HCT116 (cell line): ENCODE data around the gene TMEM247. TPM values are rescaled to one million over a fixed set of nuclear protein-coding genes. Genes with fewer than 3 reads are reported as not detected.

Experiments
- ATAC-seq: fragments of 200-7000 bp; cut with Tn5 transposase; 2 replicates; pipeline ENCODE4 v1.9.1; 2020; ENCODE audit warnings: mild to moderate bottlenecking, moderate library complexity
- BruUV-seq: library from RNA; stranded (reverse); fragments of 400-500 nt; replicated peaks from 2 replicates; lab custom pipeline; 2021; lab: Mats Ljungman, UMichigan
- CTCF ChIA-PET: fragments of 300-600 bp; sonication (Branson Sonifier 250); formaldehyde crosslinking; loops from one replicate; lab custom pipeline; 2021; ENCODE audit warnings: antibody characterized with exemption; lab: Charles Lee
- POLR2A ChIA-PET: fragments of 300-600, 350-600 bp; sonication (Branson Sonifier 250); formaldehyde crosslinking; loops from one replicate; lab custom pipeline; 2021; ENCODE audit warnings: antibody characterized with exemption; lab: Charles Lee
- RAD21 ChIA-PET, 2 experiments: fragments of 300-600 bp; sonication (Branson Sonifier 250); formaldehyde crosslinking; loops; one replicate each; lab custom pipeline; 2023; ENCODE audit warnings: low total read pairs in 2 of 2; ENCODE audit not compliant: uncharacterized antibody in 2 of 2, unreplicated experiment in 2 of 2, low non-redundant PET in 1 of 2; lab: Charles Lee
- DNase-seq: peaks from one replicate; pipeline ENCODE4 v3.0.0-alpha.2; 2010; ENCODE audit warnings: low read depth, low spot score
- H2AFZ ChIP-seq: fragments of 200-600 bp; shearing (Covaris generic), sonication (generic); 2 replicates; pipeline ENCODE4 v1.6.1; 2017; ENCODE audit warnings: low read depth, mixed run types, mixed read lengths, antibody characterized with exemption, low read length; ENCODE audit not compliant: poor library complexity, severe bottlenecking
- H3K27ac ChIP-seq: 2 replicates; pipeline ENCODE4 v1.5.1; 2012; ENCODE audit warnings: low read depth, low read length
- H3K27me3 ChIP-seq: fragments of 200-600 bp; sonication (generic); 2 replicates; pipeline ENCODE4 v1.6.1; 2016; ENCODE audit warnings: mixed run types, low read length, mixed read lengths; ENCODE audit not compliant: insufficient read depth
- H3K36me3 ChIP-seq, 2 experiments: fragments of 200-500 bp in 1 of 2; fragments of 200-600 bp in 1 of 2; sonication (Bioruptor generic) in 1 of 2; sonication (generic) in 1 of 2; 2 replicates each; pipeline versions ENCODE4 v1.5.1 to v1.6.1; 2014 to 2016; ENCODE audit warnings: low read length in 2 of 2, inconsistent platforms in 1 of 2, mixed read lengths in 1 of 2, mixed run types in 1 of 2; ENCODE audit not compliant: insufficient read depth in 2 of 2, control insufficient read depth in 1 of 2
- H3K4me1 ChIP-seq, 2 experiments: fragments of 200-600 bp in 1 of 2; sonication (generic) in 1 of 2; 2 replicates each; pipeline versions ENCODE4 v1.5.1 to v1.6.1; 2012 to 2017; ENCODE audit warnings: low read length in 2 of 2, inconsistent platforms in 1 of 2, mild to moderate bottlenecking in 1 of 2, mixed read lengths in 1 of 2, mixed run types in 1 of 2, moderate library complexity in 1 of 2; ENCODE audit not compliant: insufficient read depth in 2 of 2, control insufficient read depth in 1 of 2
- H3K4me2 ChIP-seq: fragments of 200-600 bp; sonication (generic); 2 replicates; pipeline ENCODE4 v1.6.1; 2017; ENCODE audit warnings: mixed run types, low read length, mixed read lengths
- H3K4me3 ChIP-seq, 2 experiments: fragments of 200-600 bp in 1 of 2; sonication (generic) in 1 of 2; replicated peaks in 1 of 2; 2 replicates each; pipeline ENCODE4 v1.5.1; 2011 to 2016; ENCODE audit warnings: low read length in 2 of 2, control low read depth in 1 of 2, low read depth in 1 of 2, mild to moderate bottlenecking in 1 of 2, mixed read lengths in 1 of 2, mixed run types in 1 of 2
- H3K79me2 ChIP-seq: fragments of 200-600 bp; sonication (generic); 2 replicates; pipeline ENCODE4 v1.6.1; 2017; ENCODE audit warnings: mild to moderate bottlenecking, mixed run types, low read length, moderate library complexity, mixed read lengths; ENCODE audit not compliant: insufficient read depth
- H3K9ac ChIP-seq: fragments of 200-600 bp; sonication (generic); 2 replicates; pipeline ENCODE4 v1.6.1; 2016; ENCODE audit warnings: low read length, mixed read lengths
- H3K9me2 ChIP-seq: fragments of 200-600 bp; sonication (generic), shearing (Covaris generic); 2 replicates; pipeline ENCODE4 v1.6.1; 2017; ENCODE audit warnings: mixed run types, mild to moderate bottlenecking, moderate library complexity; ENCODE audit not compliant: insufficient read depth
- H3K9me3 ChIP-seq, 2 experiments: fragments of 200-500 bp in 1 of 2; fragments of 200-600 bp in 1 of 2; sonication (Bioruptor generic) in 1 of 2; sonication (generic) in 1 of 2; 2 replicates each; pipeline ENCODE4 v1.6.1; 2014 to 2017; ENCODE audit warnings: low read length in 2 of 2, mixed read lengths in 2 of 2, inconsistent platforms in 1 of 2, low read depth in 1 of 2, mild to moderate bottlenecking in 1 of 2, mixed run types in 1 of 2, moderate library complexity in 1 of 2; ENCODE audit not compliant: control insufficient read depth in 1 of 2, insufficient read depth in 1 of 2
- H4K20me1 ChIP-seq: fragments of 200-600 bp; sonication (generic), shearing (Covaris generic); 2 replicates; pipeline ENCODE4 v1.6.1; 2017; ENCODE audit warnings: mixed run types, mild to moderate bottlenecking, moderate library complexity; ENCODE audit not compliant: insufficient read depth
- ATF3 ChIP-seq: IDR thresholded peaks from 2 replicates; pipeline ENCODE4 v1.6.1; 2012
- CEBPB ChIP-seq: IDR thresholded peaks from 2 replicates; pipeline ENCODE4 v1.6.1; 2012; ENCODE audit warnings: low read depth
- CTCF ChIP-seq, 3 experiments: fragments of 200-600 bp in 1 of 3; sonication (generic) in 1 of 3; IDR thresholded peaks in 2 of 3; conservative IDR thresholded peaks in 1 of 3; 2 replicates each; pipeline ENCODE4 v1.5.1; 2012 to 2017; ENCODE audit warnings: low read depth in 2 of 3, low read length in 2 of 3, antibody characterized with exemption in 1 of 3, borderline replicate concordance in 1 of 3, control low read depth in 1 of 3, mild to moderate bottlenecking in 1 of 3, mixed read lengths in 1 of 3, mixed run types in 1 of 3, moderate library complexity in 1 of 3; ENCODE audit not compliant: insufficient read depth in 1 of 3
- EGR1 ChIP-seq: IDR thresholded peaks from 2 replicates; pipeline ENCODE4 v1.6.1; 2012; ENCODE audit warnings: low read depth
- ELF1 ChIP-seq: IDR thresholded peaks from 2 replicates; pipeline ENCODE4 v1.6.1; 2012; ENCODE audit warnings: low read depth, borderline replicate concordance
- EZH2 ChIP-seq: fragments of 200-600 bp; sonication (generic); IDR thresholded peaks from 2 replicates; pipeline ENCODE4 v1.6.1; 2017; ENCODE audit warnings: antibody characterized with exemption, mixed run types
- EZH2phosphoT487 ChIP-seq: fragments of 200-600 bp; IDR thresholded peaks from 2 replicates; pipeline ENCODE4 v1.6.1; 2018; ENCODE audit warnings: antibody characterized with exemption, borderline replicate concordance
- JUND ChIP-seq: IDR thresholded peaks from 2 replicates; pipeline ENCODE4 v1.6.1; 2012
- POLR2A ChIP-seq: IDR thresholded peaks from 2 replicates; pipeline ENCODE4 v1.7.0; 2011; ENCODE audit warnings: borderline replicate concordance; ENCODE audit not compliant: insufficient read depth, insufficient read length; ENCODE audit errors: extremely low read depth
- POLR2AphosphoS5 ChIP-seq: IDR thresholded peaks from 2 replicates; pipeline ENCODE4 v1.6.1; 2011; ENCODE audit warnings: mild to moderate bottlenecking, low read depth, low read length, moderate library complexity
- RAD21 ChIP-seq: IDR thresholded peaks from 2 replicates; pipeline ENCODE4 v1.6.1; 2012; ENCODE audit warnings: low read depth, mild to moderate bottlenecking
- SIN3A ChIP-seq: IDR thresholded peaks from 2 replicates; pipeline ENCODE4 v1.6.1; 2012; ENCODE audit warnings: low read depth
- SP1 ChIP-seq: IDR thresholded peaks from 2 replicates; pipeline ENCODE4 v1.6.1; 2012; ENCODE audit warnings: low read depth
- SRF ChIP-seq: IDR thresholded peaks from 2 replicates; pipeline ENCODE4 v1.6.1; 2012; ENCODE audit warnings: low read depth
- TCF7L2 ChIP-seq: IDR thresholded peaks from 2 replicates; pipeline ENCODE4 v1.7.0; 2011; ENCODE audit warnings: borderline replicate concordance, inconsistent platforms; ENCODE audit not compliant: insufficient read depth, insufficient read length; ENCODE audit errors: extremely low read depth
- ZFX ChIP-seq: fragments of 450-650 bp; IDR thresholded peaks from 2 replicates; pipeline ENCODE4 v1.6.1; 2017
- ZNF274 ChIP-seq: fragments of 200-500 bp; sonication (Bioruptor generic); IDR thresholded peaks from 2 replicates; pipeline ENCODE4 v1.6.1; 2014; ENCODE audit warnings: mild to moderate bottlenecking, low read depth, low read length, inconsistent platforms
- intact Hi-C: fragments of 100-400 bp; cut with micrococcal nuclease; formaldehyde crosslinking; loops from 2 replicates; pipeline ENCODE4 v1.10.0; 2022
- total RNA-seq: library from RNA; stranded (reverse); gene quantifications from one replicate; pipeline ENCODE4 v1.2.1, GENCODE V29; 2021; ENCODE audit not compliant: unreplicated experiment

The TMEM247 gene
- total RNA-seq, 1 experiment from 2014 or later = not detected

- ATAC-seq = no peak
- H3K27me3 ChIP-seq = no peaks in the 10 kb centered on the region
- H3K4me2 ChIP-seq = peak overlapping the region; percentile 80
- no TSS peak for BruUV-seq
- no peak for DNase-seq
- TF ChIP-seq ATF3 = no peak
- no peak for TF ChIP-seq POLR2A
- no peaks in the 10 kb centered on the region for H3K9me2 ChIP-seq
- POLR2A ChIA-PET = no interaction called here
- H3K9me3 ChIP-seq = no peaks in the 10 kb centered on the region
- no peak overlapping the region for H3K27ac ChIP-seq
- intact Hi-C loops = no loop called here
- H3K9ac ChIP-seq = peak overlapping the region; percentile 50; the same call in 1 of the 2 replicates
- RAD21 ChIA-PET = no interaction called here
- no peak overlapping the region for H2AFZ ChIP-seq
- peaks cover 0 to 16% of the 10 kb centered on the region in 2 experiments; a peak in 3 of 4 replicates for H3K4me1 ChIP-seq
- CTCF ChIA-PET = no interaction called here
- no peaks in the 10 kb centered on the region for H3K36me3 ChIP-seq
- H4K20me1 ChIP-seq = no peaks in the 10 kb centered on the region
- peak overlapping the region; percentile 57 to 58 for H3K4me3 ChIP-seq
- H3K79me2 ChIP-seq = no peaks in the 10 kb centered on the region
Measured at GRCh38 chr2:46499392-46499785, 20.0 kb downstream of the TMEM247 start.

GRCh38 chr2:46500801-46501200 is 21.4 kb downstream of the TMEM247 start:
- no peaks in the 10 kb centered on the region for H3K27me3 ChIP-seq
- H3K4me1 ChIP-seq = peaks cover 0 to 16% of the 10 kb centered on the region in 2 experiments; a peak in 3 of 4 replicates
- H3K36me3 ChIP-seq = no peaks in the 10 kb centered on the region
- ATAC-seq (no peak), DNase-seq (no peak)
- intact Hi-C loops = no loop called here
- peak overlapping the region; percentile 80 for H3K4me2 ChIP-seq
- ChIA-PET POLR2A (no interaction called here), CTCF (no interaction called here), RAD21 (no interaction called here)
- H3K9me2 ChIP-seq = no peaks in the 10 kb centered on the region
- peak overlapping the region; percentile 57 to 58; a peak in 2 of 4 replicates for H3K4me3 ChIP-seq
- no peaks in the 10 kb centered on the region for H4K20me1 ChIP-seq
- no peaks in the 10 kb centered on the region for H3K9me3 ChIP-seq
- H3K9ac ChIP-seq = no peak overlapping the region
- H3K27ac ChIP-seq = no peak overlapping the region
- H2AFZ ChIP-seq = peak overlapping the region; percentile 89
- TF ChIP-seq RAD21 = no peak
- TF ChIP-seq EZH2phosphoT487 = no peak
- no peak for TF ChIP-seq POLR2AphosphoS5
- TF ChIP-seq CEBPB = no peak
- no peak for TF ChIP-seq ELF1
- no peak for TF ChIP-seq CTCF (IDR thresholded peaks at IDR 0.05 in 2 of 3, conservative IDR thresholded peaks at IDR 0.05 in 1 of 3; ENCODE audit: borderline replicate concordance in 1 of 3, insufficient read depth in 1 of 3, low read depth in 2 of 3, low read length in 2 of 3)
- TF ChIP-seq TCF7L2 = no peak
- TF ChIP-seq EZH2 = no peak
- TF ChIP-seq ZNF274 = no peak
- TF ChIP-seq SRF = no peak
- TF ChIP-seq SIN3A = no peak
- TF ChIP-seq ZFX = no peak
- TF ChIP-seq JUND = no peak
- TF ChIP-seq EGR1 = no peak
- no peak for TF ChIP-seq SP1
- no peaks in the 10 kb centered on the region for H3K79me2 ChIP-seq
- no TSS peak for BruUV-seq
